ENCODE data around the gene MYL6. TPM values are rescaled to one million over a fixed set of nuclear protein-coding genes. Genes with fewer than 3 reads are reported as not detected.

MYL6 gene
- total and polyA plus RNA-seq, 9 of the 15 experiments (the other 6 are each of a cell fraction or from before 2014, with no cell fraction given) = 557 to 1,664 (median 958) TPM

DNA sequence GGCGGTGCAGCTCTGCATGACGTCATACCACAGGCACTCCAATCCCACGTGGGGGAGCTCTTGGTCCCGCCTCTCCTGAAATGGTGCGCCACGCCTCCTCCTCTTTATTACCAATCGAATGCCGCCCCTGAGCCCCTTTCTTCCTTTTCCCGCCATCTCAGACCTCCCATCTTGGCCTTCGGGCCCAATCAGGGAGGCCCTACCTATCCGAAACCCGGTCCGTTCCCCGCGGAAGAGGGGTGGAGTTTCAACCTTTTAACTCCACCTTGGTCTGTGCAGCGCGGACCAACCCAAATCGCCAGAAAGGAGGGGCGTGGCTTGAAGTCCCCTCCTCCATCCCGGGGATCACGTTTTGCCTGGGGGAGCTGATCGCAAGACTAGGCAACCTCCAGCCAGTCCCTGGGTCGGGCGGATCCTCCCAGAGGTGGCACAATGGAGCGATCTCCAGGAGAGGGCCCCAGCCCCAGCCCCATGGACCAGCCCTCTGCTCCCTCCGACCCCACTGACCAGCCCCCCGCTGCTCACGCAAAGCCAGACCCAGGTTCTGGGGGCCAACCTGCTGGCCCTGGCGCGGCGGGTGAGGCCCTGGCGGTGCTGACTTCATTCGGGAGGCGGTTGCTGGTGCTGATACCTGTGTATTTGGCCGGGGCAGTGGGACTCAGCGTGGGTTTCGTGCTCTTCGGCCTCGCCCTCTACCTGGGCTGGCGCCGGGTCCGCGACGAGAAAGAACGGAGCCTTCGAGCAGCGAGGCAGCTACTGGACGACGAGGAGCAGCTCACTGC lies 30.1 kb upstream of the MYL6 start, which contains the start of gene ESYT1 (continued):
- TF ChIP-seq, protein P1, sequence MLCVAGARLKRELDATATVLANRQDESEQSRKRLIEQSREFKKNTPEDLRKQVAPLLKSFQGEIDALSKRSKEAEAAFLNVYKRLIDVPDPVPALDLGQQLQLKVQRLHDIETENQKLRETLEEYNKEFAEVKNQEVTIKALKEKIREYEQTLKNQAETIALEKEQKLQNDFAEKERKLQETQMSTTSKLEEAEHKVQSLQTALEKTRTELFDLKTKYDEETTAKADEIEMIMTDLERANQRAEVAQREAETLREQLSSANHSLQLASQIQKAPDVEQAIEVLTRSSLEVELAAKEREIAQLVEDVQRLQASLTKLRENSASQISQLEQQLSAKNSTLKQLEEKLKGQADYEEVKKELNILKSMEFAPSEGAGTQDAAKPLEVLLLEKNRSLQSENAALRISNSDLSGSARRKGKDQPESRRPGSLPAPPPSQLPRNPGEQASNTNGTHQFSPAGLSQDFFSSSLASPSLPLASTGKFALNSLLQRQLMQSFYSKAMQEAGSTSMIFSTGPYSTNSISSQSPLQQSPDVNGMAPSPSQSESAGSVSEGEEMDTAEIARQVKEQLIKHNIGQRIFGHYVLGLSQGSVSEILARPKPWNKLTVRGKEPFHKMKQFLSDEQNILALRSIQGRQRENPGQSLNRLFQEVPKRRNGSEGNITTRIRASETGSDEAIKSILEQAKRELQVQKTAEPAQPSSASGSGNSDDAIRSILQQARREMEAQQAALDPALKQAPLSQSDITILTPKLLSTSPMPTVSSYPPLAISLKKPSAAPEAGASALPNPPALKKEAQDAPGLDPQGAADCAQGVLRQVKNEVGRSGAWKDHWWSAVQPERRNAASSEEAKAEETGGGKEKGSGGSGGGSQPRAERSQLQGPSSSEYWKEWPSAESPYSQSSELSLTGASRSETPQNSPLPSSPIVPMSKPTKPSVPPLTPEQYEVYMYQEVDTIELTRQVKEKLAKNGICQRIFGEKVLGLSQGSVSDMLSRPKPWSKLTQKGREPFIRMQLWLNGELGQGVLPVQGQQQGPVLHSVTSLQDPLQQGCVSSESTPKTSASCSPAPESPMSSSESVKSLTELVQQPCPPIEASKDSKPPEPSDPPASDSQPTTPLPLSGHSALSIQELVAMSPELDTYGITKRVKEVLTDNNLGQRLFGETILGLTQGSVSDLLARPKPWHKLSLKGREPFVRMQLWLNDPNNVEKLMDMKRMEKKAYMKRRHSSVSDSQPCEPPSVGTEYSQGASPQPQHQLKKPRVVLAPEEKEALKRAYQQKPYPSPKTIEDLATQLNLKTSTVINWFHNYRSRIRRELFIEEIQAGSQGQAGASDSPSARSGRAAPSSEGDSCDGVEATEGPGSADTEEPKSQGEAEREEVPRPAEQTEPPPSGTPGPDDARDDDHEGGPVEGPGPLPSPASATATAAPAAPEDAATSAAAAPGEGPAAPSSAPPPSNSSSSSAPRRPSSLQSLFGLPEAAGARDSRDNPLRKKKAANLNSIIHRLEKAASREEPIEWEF (CRISPR knock-in tag; IDR thresholded peaks at IDR 0.05) = no peak
- TF ChIP-seq, protein P2, sequence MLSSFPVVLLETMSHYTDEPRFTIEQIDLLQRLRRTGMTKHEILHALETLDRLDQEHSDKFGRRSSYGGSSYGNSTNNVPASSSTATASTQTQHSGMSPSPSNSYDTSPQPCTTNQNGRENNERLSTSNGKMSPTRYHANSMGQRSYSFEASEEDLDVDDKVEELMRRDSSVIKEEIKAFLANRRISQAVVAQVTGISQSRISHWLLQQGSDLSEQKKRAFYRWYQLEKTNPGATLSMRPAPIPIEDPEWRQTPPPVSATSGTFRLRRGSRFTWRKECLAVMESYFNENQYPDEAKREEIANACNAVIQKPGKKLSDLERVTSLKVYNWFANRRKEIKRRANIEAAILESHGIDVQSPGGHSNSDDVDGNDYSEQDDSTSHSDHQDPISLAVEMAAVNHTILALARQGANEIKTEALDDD (IDR thresholded peaks at IDR 0.05) = 0 out of 2 replicates have a peak, but pooled peaks have one; percentile 62
- TF ChIP-seq POLR2AphosphoS5 (IDR thresholded peaks at IDR 0.05; ENCODE audit: control insufficient read depth, insufficient read depth, low read depth, low read length) (peak; percentile 85), ZNF76 (CRISPR knock-in tag; IDR thresholded peaks at IDR 0.05; ENCODE audit: borderline replicate concordance) (no peak), TBL1XR1 (IDR thresholded peaks at IDR 0.05; ENCODE audit: low read length in 2 of 2) (peak in 1 of 2 experiments; percentile 11; a peak in 3 of 4 replicates), MEF2D (tag; conservative IDR thresholded peaks at IDR 0.05; ENCODE audit: low read depth) (no peak), SREBF1 (IDR thresholded peaks at IDR 0.05; ENCODE audit: borderline replicate concordance, low read depth, low read length) (no peak), TCFL5 (CRISPR knock-in tag; conservative IDR thresholded peaks at IDR 0.05) (no peak)
- TF ChIP-seq, protein P3, sequence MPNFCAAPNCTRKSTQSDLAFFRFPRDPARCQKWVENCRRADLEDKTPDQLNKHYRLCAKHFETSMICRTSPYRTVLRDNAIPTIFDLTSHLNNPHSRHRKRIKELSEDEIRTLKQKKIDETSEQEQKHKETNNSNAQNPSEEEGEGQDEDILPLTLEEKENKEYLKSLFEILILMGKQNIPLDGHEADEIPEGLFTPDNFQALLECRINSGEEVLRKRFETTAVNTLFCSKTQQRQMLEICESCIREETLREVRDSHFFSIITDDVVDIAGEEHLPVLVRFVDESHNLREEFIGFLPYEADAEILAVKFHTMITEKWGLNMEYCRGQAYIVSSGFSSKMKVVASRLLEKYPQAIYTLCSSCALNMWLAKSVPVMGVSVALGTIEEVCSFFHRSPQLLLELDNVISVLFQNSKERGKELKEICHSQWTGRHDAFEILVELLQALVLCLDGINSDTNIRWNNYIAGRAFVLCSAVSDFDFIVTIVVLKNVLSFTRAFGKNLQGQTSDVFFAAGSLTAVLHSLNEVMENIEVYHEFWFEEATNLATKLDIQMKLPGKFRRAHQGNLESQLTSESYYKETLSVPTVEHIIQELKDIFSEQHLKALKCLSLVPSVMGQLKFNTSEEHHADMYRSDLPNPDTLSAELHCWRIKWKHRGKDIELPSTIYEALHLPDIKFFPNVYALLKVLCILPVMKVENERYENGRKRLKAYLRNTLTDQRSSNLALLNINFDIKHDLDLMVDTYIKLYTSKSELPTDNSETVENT (CRISPR knock-in tag; IDR thresholded peaks at IDR 0.05) = peak; percentile 70; the same call in 1 of the 2 replicates
- TF ChIP-seq, protein P4, sequence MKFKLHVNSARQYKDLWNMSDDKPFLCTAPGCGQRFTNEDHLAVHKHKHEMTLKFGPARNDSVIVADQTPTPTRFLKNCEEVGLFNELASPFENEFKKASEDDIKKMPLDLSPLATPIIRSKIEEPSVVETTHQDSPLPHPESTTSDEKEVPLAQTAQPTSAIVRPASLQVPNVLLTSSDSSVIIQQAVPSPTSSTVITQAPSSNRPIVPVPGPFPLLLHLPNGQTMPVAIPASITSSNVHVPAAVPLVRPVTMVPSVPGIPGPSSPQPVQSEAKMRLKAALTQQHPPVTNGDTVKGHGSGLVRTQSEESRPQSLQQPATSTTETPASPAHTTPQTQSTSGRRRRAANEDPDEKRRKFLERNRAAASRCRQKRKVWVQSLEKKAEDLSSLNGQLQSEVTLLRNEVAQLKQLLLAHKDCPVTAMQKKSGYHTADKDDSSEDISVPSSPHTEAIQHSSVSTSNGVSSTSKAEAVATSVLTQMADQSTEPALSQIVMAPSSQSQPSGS (CRISPR knock-in tag; IDR thresholded peaks at IDR 0.05) = no peak; the same call in 1 of the 2 replicates
- TF ChIP-seq, protein P5, sequence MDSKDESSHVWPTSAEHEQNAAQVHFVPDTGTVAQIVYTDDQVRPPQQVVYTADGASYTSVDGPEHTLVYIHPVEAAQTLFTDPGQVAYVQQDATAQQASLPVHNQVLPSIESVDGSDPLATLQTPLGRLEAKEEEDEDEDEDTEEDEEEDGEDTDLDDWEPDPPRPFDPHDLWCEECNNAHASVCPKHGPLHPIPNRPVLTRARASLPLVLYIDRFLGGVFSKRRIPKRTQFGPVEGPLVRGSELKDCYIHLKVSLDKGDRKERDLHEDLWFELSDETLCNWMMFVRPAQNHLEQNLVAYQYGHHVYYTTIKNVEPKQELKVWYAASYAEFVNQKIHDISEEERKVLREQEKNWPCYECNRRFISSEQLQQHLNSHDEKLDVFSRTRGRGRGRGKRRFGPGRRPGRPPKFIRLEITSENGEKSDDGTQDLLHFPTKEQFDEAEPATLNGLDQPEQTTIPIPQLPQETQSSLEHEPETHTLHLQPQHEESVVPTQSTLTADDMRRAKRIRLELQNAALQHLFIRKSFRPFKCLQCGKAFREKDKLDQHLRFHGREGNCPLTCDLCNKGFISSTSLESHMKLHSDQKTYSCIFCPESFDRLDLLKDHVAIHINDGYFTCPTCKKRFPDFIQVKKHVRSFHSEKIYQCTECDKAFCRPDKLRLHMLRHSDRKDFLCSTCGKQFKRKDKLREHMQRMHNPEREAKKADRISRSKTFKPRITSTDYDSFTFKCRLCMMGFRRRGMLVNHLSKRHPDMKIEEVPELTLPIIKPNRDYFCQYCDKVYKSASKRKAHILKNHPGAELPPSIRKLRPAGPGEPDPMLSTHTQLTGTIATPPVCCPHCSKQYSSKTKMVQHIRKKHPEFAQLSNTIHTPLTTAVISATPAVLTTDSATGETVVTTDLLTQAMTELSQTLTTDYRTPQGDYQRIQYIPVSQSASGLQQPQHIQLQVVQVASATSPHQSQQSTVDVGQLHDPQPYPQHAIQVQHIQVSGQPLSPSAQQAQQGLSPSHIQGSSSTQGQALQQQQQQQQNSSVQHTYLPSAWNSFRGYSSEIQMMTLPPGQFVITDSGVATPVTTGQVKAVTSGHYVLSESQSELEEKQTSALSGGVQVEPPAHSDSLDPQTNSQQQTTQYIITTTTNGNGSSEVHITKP (IDR thresholded peaks at IDR 0.05; ENCODE audit: partially characterized antibody) = peak; percentile 85

Data from K562 (cell line).